ENCODE data around the gene MAML3. TPM values are rescaled to one million over a fixed set of nuclear protein-coding genes. Genes with fewer than 3 reads are reported as not detected.

Gene MAML3
- total RNA-seq, 5 donors from 2014 or later (not counting 1 experiment from before 2014, with no cell fraction given): 2.0 to 3.4 (median 2.7) TPM

- DNase-seq (no peak), ATAC-seq (replicated peaks in 1 of 4) (no peak)
- H3K4me1 ChIP-seq (ENCODE audit: control insufficient read depth in 1 of 2, extremely low read depth in 1 of 2, insufficient read depth in 2 of 2, low read length in 2 of 2): peaks cover 0 to 10% of the 10 kb centered on the region in 2 experiments
- ChIA-PET POLR2A (no interaction called here), CTCF (no interaction called here)
- Mint-ChIP-seq H3K4me3 (no peak overlapping the region), H3K36me3 (no peaks in the 10 kb centered on the region), H3K27ac (no peak overlapping the region), H3K9me3 (no peaks in the 10 kb centered on the region), H3K4me1 (peaks cover 18 to 29% (median 25%) of the 10 kb centered on the region in 3 donors), H3K27me3 (no peaks in the 10 kb centered on the region)
- no peaks in the 10 kb centered on the region for H3K9me3 ChIP-seq
- no peaks in the 10 kb centered on the region for H3K27me3 ChIP-seq (replicated peaks in 1 of 2; ENCODE audit: control insufficient read depth in 2 of 2, extremely low read depth in 1 of 2, insufficient read depth in 2 of 2, low read length in 1 of 2)
- no peaks in the 10 kb centered on the region for H3K36me3 ChIP-seq (ENCODE audit: control insufficient read depth in 2 of 2, extremely low read depth in 1 of 2, insufficient read depth in 1 of 2, low read length in 1 of 2)
- H3K4me3 ChIP-seq (ENCODE audit: control insufficient read depth in 1 of 2, extremely low read depth in 1 of 2, low read length in 1 of 2): no peak overlapping the region
- no peak overlapping the region for H3K27ac ChIP-seq (ENCODE audit: low read length)
- WGBS (ENCODE audit: insufficient coverage): no CpG with 5 or more reads among the region's 1 CpG
These were observed 42.7 kb downstream of the MAML3 start for GRCh38 chr4:140111256-140111655.

GRCh38 chr4:140110542-140111215 lies 43.3 kb downstream of the MAML3 start:
- H3K27me3 Mint-ChIP-seq: no peaks in the 10 kb centered on the region
- whole genome bisulfite sequencing (ENCODE audit: insufficient coverage): 100% methylated on average over 1 of the region's 3 CpGs
- H3K9me3 Mint-ChIP-seq: no peaks in the 10 kb centered on the region

GRCh38 chr4:140109737-140110136 lies 44.2 kb downstream of the MAML3 start:
- H3K27ac ChIP-seq (ENCODE audit: low read length): no peak overlapping the region
- H3K9me3 ChIP-seq: no peaks in the 10 kb centered on the region
- WGBS (ENCODE audit: insufficient coverage): 93% methylated on average over 4 of the region's 7 CpGs
- no peak overlapping the region for H3K4me3 ChIP-seq (ENCODE audit: control insufficient read depth in 1 of 2, extremely low read depth in 1 of 2, low read length in 1 of 2)
- H3K36me3 ChIP-seq (ENCODE audit: control insufficient read depth in 2 of 2, extremely low read depth in 1 of 2, insufficient read depth in 1 of 2, low read length in 1 of 2): no peaks in the 10 kb centered on the region
- Mint-ChIP-seq H3K36me3 (no peaks in the 10 kb centered on the region), H3K9me3 (no peaks in the 10 kb centered on the region), H3K4me1 (peaks cover 14 to 20% (median 19%) of the 10 kb centered on the region in 3 donors), H3K4me3 (no peak overlapping the region), H3K27me3 (no peaks in the 10 kb centered on the region), H3K27ac (no peak overlapping the region)
- no peaks in the 10 kb centered on the region for H3K27me3 ChIP-seq (replicated peaks in 1 of 2; ENCODE audit: control insufficient read depth in 2 of 2, extremely low read depth in 1 of 2, insufficient read depth in 2 of 2, low read length in 1 of 2)
- DNase-seq (no peak), ATAC-seq (replicated peaks in 1 of 4) (no peak)
- peaks cover 0 to 10% of the 10 kb centered on the region in 2 experiments for H3K4me1 ChIP-seq (ENCODE audit: control insufficient read depth in 1 of 2, extremely low read depth in 1 of 2, insufficient read depth in 2 of 2, low read length in 2 of 2)
- CTCF ChIA-PET: interaction anchor here in 1 of 2 donors (0.8 kb wide), 1 partner anchor 13 kb away, joined by 4 read pairs; no protein-coding TSS in a partner anchor
- POLR2A ChIA-PET: no interaction called here

More at GRCh38 chr4:140110542-140111215, 43.3 kb downstream of the MAML3 start:
- Histone ChIP-seq H3K4me3 (ENCODE audit: control insufficient read depth in 1 of 2, extremely low read depth in 1 of 2, low read length in 1 of 2) (no peak overlapping the region), H3K36me3 (ENCODE audit: control insufficient read depth in 2 of 2, extremely low read depth in 1 of 2, insufficient read depth in 1 of 2, low read length in 1 of 2) (no peaks in the 10 kb centered on the region), H3K9me3 (no peaks in the 10 kb centered on the region), H3K4me1 (ENCODE audit: control insufficient read depth in 1 of 2, extremely low read depth in 1 of 2, insufficient read depth in 2 of 2, low read length in 2 of 2) (peaks cover 0 to 10% of the 10 kb centered on the region in 2 experiments), H3K27me3 (replicated peaks in 1 of 2; ENCODE audit: control insufficient read depth in 2 of 2, extremely low read depth in 1 of 2, insufficient read depth in 2 of 2, low read length in 1 of 2) (no peaks in the 10 kb centered on the region), H3K27ac (ENCODE audit: low read length) (no peak overlapping the region)
- ChIA-PET CTCF (no interaction called here), POLR2A (interaction anchor here in 1 of 2 donors (0.8 kb wide), 1 partner anchor 505 kb away, joined by 3 read pairs; no protein-coding TSS in a partner anchor)
- DNase-seq (no peak), ATAC-seq (replicated peaks in 1 of 4) (no peak)
- H3K27ac Mint-ChIP-seq: no peak overlapping the region
- H3K4me1 Mint-ChIP-seq: peaks cover 15 to 26% (median 22%) of the 10 kb centered on the region in 3 donors
- H3K4me3 Mint-ChIP-seq: no peak overlapping the region
- H3K36me3 Mint-ChIP-seq: no peaks in the 10 kb centered on the region

- Mint-ChIP-seq H3K27ac (no peak overlapping the region), H3K4me1 (peaks cover 14 to 20% (median 19%) of the 10 kb centered on the region in 3 donors), H3K36me3 (no peaks in the 10 kb centered on the region), H3K9me3 (no peaks in the 10 kb centered on the region), H3K4me3 (no peak overlapping the region), H3K27me3 (no peaks in the 10 kb centered on the region)
- no peaks in the 10 kb centered on the region for H3K36me3 ChIP-seq (ENCODE audit: control insufficient read depth in 2 of 2, extremely low read depth in 1 of 2, insufficient read depth in 1 of 2, low read length in 1 of 2)
- no peak overlapping the region for H3K27ac ChIP-seq (ENCODE audit: low read length)
- no peaks in the 10 kb centered on the region for H3K27me3 ChIP-seq (replicated peaks in 1 of 2; ENCODE audit: control insufficient read depth in 2 of 2, extremely low read depth in 1 of 2, insufficient read depth in 2 of 2, low read length in 1 of 2)
- ATAC-seq (replicated peaks in 1 of 4): no peak
- no peaks in the 10 kb centered on the region for H3K9me3 ChIP-seq
- ChIA-PET POLR2A (interaction anchor here in 1 of 2 donors (0.6 kb wide), 1 partner anchor 208 kb away, joined by 4 read pairs; no protein-coding TSS in a partner anchor), CTCF (interaction anchor here in 1 of 2 donors (0.6 to 0.8 kb wide), 2 partner anchors 10 to 14 kb away, joined by 3 to 4 read pairs; no protein-coding TSS in a partner anchor)
- peaks cover 0 to 10% of the 10 kb centered on the region in 2 experiments for H3K4me1 ChIP-seq (ENCODE audit: control insufficient read depth in 1 of 2, extremely low read depth in 1 of 2, insufficient read depth in 2 of 2, low read length in 2 of 2)
- DNase-seq: no peak
- WGBS (ENCODE audit: insufficient coverage): 70% methylated on average over 2 of the region's 4 CpGs
- no peak overlapping the region for H3K4me3 ChIP-seq (ENCODE audit: control insufficient read depth in 1 of 2, extremely low read depth in 1 of 2, low read length in 1 of 2)
These were observed 44.7 kb downstream of the MAML3 start for GRCh38 chr4:140109292-140109691.

- H3K27me3 ChIP-seq (replicated peaks in 1 of 2; ENCODE audit: control insufficient read depth in 2 of 2, extremely low read depth in 1 of 2, insufficient read depth in 2 of 2, low read length in 1 of 2): no peaks in the 10 kb centered on the region
- H3K36me3 ChIP-seq (ENCODE audit: control insufficient read depth in 2 of 2, extremely low read depth in 1 of 2, insufficient read depth in 1 of 2, low read length in 1 of 2): no peaks in the 10 kb centered on the region
- POLR2A ChIA-PET: interaction anchor here in 1 of 2 donors (0.6 kb wide), 1 partner anchor 208 kb away, joined by 4 read pairs; no protein-coding TSS in a partner anchor
- CTCF ChIA-PET: interaction anchor here in 1 of 2 donors (0.6 to 0.8 kb wide), 2 partner anchors 9 to 14 kb away, joined by 3 to 4 read pairs; no protein-coding TSS in a partner anchor
- peaks cover 17 to 23% (median 18%) of the 10 kb centered on the region in 3 donors for H3K4me1 Mint-ChIP-seq
- H3K4me3 ChIP-seq (ENCODE audit: control insufficient read depth in 1 of 2, extremely low read depth in 1 of 2, low read length in 1 of 2): no peak overlapping the region
- no peak overlapping the region for H3K27ac Mint-ChIP-seq
- H3K9me3 ChIP-seq: no peaks in the 10 kb centered on the region
- H3K27me3 Mint-ChIP-seq: no peaks in the 10 kb centered on the region
- H3K9me3 Mint-ChIP-seq: no peaks in the 10 kb centered on the region
- H3K4me3 Mint-ChIP-seq: no peak overlapping the region
- H3K27ac ChIP-seq (ENCODE audit: low read length): no peak overlapping the region
- ATAC-seq (replicated peaks in 1 of 4): no peak
- no peaks in the 10 kb centered on the region for H3K36me3 Mint-ChIP-seq
- no peak for DNase-seq
- peaks cover 4 to 10% of the 10 kb centered on the region in 2 experiments for H3K4me1 ChIP-seq (ENCODE audit: control insufficient read depth in 1 of 2, extremely low read depth in 1 of 2, insufficient read depth in 2 of 2, low read length in 2 of 2)
These were observed 45.2 kb downstream of the MAML3 start for GRCh38 chr4:140108713-140109230.

GRCh38 chr4:140108243-140108642 lies 45.7 kb downstream of the MAML3 start:
- H3K36me3 Mint-ChIP-seq: no peaks in the 10 kb centered on the region
- H3K27me3 ChIP-seq (replicated peaks in 1 of 2; ENCODE audit: control insufficient read depth in 2 of 2, extremely low read depth in 1 of 2, insufficient read depth in 2 of 2, low read length in 1 of 2): no peaks in the 10 kb centered on the region
- H3K4me1 Mint-ChIP-seq: peaks cover 21 to 28% (median 22%) of the 10 kb centered on the region in 3 donors
- no peak overlapping the region for H3K4me3 Mint-ChIP-seq
- ATAC-seq (replicated peaks in 1 of 4) (no peak), DNase-seq (no peak)
- H3K27me3 Mint-ChIP-seq: no peaks in the 10 kb centered on the region
- WGBS (ENCODE audit: insufficient coverage): 22% methylated on average over 3 of the region's 4 CpGs
- no peaks in the 10 kb centered on the region for H3K9me3 Mint-ChIP-seq
- H3K27ac Mint-ChIP-seq: no peak overlapping the region
- H3K4me3 ChIP-seq (ENCODE audit: control insufficient read depth in 1 of 2, extremely low read depth in 1 of 2, low read length in 1 of 2): no peak overlapping the region
- no peaks in the 10 kb centered on the region for H3K36me3 ChIP-seq (ENCODE audit: control insufficient read depth in 2 of 2, extremely low read depth in 1 of 2, insufficient read depth in 1 of 2, low read length in 1 of 2)
- H3K4me1 ChIP-seq (ENCODE audit: control insufficient read depth in 1 of 2, extremely low read depth in 1 of 2, insufficient read depth in 2 of 2, low read length in 2 of 2): peaks cover 7 to 10% of the 10 kb centered on the region in 2 experiments
- no peak overlapping the region for H3K27ac ChIP-seq (ENCODE audit: low read length)
- H3K9me3 ChIP-seq: no peaks in the 10 kb centered on the region
- POLR2A ChIA-PET: no interaction called here
- CTCF ChIA-PET: no interaction called here

All from T-cell (primary cell).